ENCODE measurements around the gene C1orf174. TPM values are rescaled to one million over a fixed set of nuclear protein-coding genes. Genes with fewer than 3 reads are reported as not detected.

C1orf174 gene
- total and polyA plus RNA-seq, 2 of the 13 experiments (the other 11 are each of a cell fraction or from before 2014, with no cell fraction given) = 21.6 to 31.4 TPM

DNA sequence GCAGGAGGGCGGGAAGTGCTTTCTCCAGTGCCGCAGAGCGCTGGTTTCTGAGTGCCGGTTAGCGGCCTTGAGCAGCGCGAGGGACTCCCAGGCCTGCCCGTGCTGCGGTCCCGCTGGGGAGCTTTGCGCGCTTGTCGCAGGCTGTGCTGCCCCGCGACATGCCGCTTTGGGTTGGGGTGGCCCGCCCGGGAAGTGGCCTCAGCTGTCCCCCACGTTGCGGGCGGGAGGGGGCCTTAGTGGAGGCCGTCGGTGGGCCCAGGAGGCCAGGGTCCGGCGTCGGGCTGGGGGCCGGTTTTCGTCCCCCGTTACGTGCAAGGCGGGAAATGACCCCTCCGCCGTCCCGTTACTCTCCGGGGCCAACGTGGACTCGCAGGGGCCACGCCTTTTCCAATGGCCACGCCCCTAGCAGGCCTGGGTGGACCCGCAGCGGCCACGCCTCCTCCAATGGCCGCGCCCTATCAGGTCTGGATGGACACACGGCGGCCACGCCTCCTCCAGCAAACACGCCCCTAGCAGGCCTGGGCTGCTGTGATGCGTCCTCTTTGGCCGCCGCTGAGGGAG is 977 bp upstream of the C1orf174 start (continued):
- TF ChIP-seq ZSCAN25 (CRISPR knock-in tag; IDR thresholded peaks at IDR 0.05) (no peak), PTBP1 (IDR thresholded peaks at IDR 0.05; ENCODE audit: low read depth, low read length, poor library complexity, severe bottlenecking) (no peak), ZNF20 (CRISPR knock-in tag; IDR thresholded peaks at IDR 0.05) (no peak), KLF6 (CRISPR knock-in tag; IDR thresholded peaks at IDR 0.05) (no peak), TP53 (CRISPR knock-in tag; conservative IDR thresholded peaks at IDR 0.05) (no peak), ZNF335 (CRISPR knock-in tag; IDR thresholded peaks at IDR 0.05) (0 out of 2 replicates have a peak, but pooled peaks have one; percentile 56), CCAR2 (optimal IDR thresholded peaks at IDR 0.05; ENCODE audit: low read depth, low read length) (no peak), MTA3 (CRISPR knock-in tag; IDR thresholded peaks at IDR 0.05) (no peak), ZNF446 (CRISPR knock-in tag; IDR thresholded peaks at IDR 0.05) (no peak), NFATC3 (CRISPR knock-in tag; IDR thresholded peaks at IDR 0.05) (no peak), TOE1 (CRISPR knock-in tag; IDR thresholded peaks at IDR 0.05) (no peak), STAT5B (CRISPR knock-in tag; IDR thresholded peaks at IDR 0.05) (no peak), ZNF367 (CRISPR knock-in tag; IDR thresholded peaks at IDR 0.05; ENCODE audit: borderline replicate concordance) (0 out of 2 replicates have a peak, but pooled peaks have one; percentile 14), NKX3-1 (CRISPR knock-in tag; IDR thresholded peaks at IDR 0.05) (no peak; the same call in 1 of the 2 replicates), ZNF235 (CRISPR knock-in tag; IDR thresholded peaks at IDR 0.05; ENCODE audit: borderline replicate concordance) (no peak), HOXA5 (CRISPR knock-in tag; IDR thresholded peaks at IDR 0.05) (0 out of 2 replicates have a peak, but pooled peaks have one; percentile 41), ZNF652 (CRISPR knock-in tag; IDR thresholded peaks at IDR 0.05; ENCODE audit: borderline replicate concordance, low read depth) (no peak), ELF4 (CRISPR knock-in tag; IDR thresholded peaks at IDR 0.05; ENCODE audit: borderline replicate concordance) (no peak), LCORL (IDR thresholded peaks at IDR 0.05) (no peak), LCORL (CRISPR knock-in tag; IDR thresholded peaks at IDR 0.05) (no peak), ETV6 (CRISPR knock-in tag; conservative IDR thresholded peaks at IDR 0.05) (no peak)
- TF ChIP-seq, protein P1, sequence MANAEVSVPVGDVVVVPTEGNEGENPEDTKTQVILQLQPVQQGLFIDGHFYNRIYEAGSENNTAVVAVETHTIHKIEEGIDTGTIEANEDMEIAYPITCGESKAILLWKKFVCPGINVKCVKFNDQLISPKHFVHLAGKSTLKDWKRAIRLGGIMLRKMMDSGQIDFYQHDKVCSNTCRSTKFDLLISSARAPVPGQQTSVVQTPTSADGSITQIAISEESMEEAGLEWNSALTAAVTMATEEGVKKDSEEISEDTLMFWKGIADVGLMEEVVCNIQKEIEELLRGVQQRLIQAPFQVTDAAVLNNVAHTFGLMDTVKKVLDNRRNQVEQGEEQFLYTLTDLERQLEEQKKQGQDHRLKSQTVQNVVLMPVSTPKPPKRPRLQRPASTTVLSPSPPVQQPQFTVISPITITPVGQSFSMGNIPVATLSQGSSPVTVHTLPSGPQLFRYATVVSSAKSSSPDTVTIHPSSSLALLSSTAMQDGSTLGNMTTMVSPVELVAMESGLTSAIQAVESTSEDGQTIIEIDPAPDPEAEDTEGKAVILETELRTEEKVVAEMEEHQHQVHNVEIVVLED (CRISPR knock-in tag; IDR thresholded peaks at IDR 0.05; ENCODE audit: borderline replicate concordance) = no peak
- TF ChIP-seq, protein P2, sequence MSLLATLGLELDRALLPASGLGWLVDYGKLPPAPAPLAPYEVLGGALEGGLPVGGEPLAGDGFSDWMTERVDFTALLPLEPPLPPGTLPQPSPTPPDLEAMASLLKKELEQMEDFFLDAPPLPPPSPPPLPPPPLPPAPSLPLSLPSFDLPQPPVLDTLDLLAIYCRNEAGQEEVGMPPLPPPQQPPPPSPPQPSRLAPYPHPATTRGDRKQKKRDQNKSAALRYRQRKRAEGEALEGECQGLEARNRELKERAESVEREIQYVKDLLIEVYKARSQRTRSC (CRISPR knock-in tag; IDR thresholded peaks at IDR 0.05; ENCODE audit: low read depth) = no peak
- TF ChIP-seq, protein P3, sequence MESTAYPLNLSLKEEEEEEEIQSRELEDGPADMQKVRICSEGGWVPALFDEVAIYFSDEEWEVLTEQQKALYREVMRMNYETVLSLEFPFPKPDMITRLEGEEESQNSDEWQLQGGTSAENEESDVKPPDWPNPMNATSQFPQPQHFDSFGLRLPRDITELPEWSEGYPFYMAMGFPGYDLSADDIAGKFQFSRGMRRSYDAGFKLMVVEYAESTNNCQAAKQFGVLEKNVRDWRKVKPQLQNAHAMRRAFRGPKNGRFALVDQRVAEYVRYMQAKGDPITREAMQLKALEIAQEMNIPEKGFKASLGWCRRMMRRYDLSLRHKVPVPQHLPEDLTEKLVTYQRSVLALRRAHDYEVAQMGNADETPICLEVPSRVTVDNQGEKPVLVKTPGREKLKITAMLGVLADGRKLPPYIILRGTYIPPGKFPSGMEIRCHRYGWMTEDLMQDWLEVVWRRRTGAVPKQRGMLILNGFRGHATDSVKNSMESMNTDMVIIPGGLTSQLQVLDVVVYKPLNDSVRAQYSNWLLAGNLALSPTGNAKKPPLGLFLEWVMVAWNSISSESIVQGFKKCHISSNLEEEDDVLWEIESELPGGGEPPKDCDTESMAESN (CRISPR knock-in tag; conservative IDR thresholded peaks at IDR 0.05) = no peak
- TF ChIP-seq, protein P4, sequence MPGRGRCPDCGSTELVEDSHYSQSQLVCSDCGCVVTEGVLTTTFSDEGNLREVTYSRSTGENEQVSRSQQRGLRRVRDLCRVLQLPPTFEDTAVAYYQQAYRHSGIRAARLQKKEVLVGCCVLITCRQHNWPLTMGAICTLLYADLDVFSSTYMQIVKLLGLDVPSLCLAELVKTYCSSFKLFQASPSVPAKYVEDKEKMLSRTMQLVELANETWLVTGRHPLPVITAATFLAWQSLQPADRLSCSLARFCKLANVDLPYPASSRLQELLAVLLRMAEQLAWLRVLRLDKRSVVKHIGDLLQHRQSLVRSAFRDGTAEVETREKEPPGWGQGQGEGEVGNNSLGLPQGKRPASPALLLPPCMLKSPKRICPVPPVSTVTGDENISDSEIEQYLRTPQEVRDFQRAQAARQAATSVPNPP (CRISPR knock-in tag; IDR thresholded peaks at IDR 0.05) = no peak
